Hematopoietic multipotent progenitor cell treated with erythropoietin and hydrocortisone succinate and interleukin-3 and kit ligand, for 4 days (in vitro differentiated cells): Measurements from ENCODE around the gene HIBCH.
A peak's percentile ranks its signal among the peaks of the same experiment; 100 is the strongest.
"Not testable (repeated sequence)": the region's sequence is repeated elsewhere in the genome, so short reads cannot be mapped to it uniquely, and the experiment has no call there.

Experiments used
- DNase-seq: peaks from one replicate; pipeline ENCODE4 v3.0.0-alpha.2; 2015

Gene HIBCH, protein sequence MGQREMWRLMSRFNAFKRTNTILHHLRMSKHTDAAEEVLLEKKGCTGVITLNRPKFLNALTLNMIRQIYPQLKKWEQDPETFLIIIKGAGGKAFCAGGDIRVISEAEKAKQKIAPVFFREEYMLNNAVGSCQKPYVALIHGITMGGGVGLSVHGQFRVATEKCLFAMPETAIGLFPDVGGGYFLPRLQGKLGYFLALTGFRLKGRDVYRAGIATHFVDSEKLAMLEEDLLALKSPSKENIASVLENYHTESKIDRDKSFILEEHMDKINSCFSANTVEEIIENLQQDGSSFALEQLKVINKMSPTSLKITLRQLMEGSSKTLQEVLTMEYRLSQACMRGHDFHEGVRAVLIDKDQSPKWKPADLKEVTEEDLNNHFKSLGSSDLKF

DNA sequence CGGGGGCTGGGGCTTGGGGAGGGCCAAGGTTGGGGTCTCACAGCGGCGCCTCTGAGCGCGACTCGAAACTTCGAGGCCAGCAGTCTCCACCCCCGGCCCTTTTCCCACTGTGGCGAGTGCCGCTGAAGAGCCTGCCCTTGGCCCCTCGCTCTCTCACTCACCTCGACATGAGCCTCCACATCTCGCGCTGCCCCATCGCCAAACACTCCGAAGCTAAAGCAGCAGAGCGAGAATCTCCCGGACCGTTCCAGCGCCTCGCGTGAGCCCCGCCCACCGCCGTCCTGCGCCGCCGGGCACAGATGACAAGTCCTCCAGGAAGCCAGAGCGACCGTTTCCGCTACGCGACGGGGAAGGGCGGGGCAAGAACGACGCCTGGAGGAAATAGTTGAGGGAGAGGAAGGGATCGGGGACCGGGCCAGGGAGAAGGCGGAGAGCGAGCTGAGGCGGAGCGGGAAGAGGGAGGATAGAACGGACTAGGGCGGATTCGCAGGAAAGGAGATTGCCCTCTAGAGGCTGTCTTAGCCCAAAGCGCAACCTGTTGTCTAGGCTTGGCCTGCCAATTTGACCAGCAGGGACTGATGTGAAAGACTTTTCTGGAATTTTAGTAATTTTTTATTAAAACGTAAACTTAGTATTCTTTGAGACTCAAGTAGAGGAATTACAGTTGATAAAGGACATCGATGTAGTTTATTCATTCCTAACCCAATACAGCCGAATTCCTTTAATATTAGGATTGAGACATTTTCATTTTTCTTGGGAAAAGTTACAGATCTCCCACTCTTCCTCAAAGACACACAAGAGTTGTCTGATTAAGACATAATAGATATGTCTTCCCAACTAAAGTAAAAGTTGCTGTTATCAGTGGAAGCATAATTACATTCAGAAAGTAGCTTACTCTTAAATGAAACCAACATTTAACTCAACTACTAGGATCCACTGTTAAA, at the start of gene HIBCH:
HIBCH (minus strand) TSS at position 272 of the 944 bp plus-strand sequence; CDS start at position 196, 76 bp downstream.
- DNase-seq, result peak; percentile 99

DNA sequence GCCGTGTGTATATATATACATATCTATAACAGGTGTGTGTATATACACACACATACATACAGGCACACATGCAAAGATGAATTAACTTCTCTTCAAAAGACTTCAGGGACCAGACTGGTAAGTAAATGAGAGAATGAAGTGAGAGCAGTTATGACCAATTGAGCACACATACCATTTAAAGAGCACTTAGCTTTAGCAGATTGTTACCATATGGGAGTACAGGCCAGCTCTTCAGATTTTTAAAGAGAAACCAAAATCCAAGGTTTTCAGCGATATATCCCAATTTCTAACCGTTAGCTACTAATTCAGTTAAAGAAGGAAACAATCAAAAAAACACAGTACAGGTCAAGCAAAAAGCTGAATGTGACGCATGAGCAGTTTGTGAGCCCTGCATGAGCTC, 47.5 kb upstream of the HIBCH start:
- DNase-seq, result no peak

DNA sequence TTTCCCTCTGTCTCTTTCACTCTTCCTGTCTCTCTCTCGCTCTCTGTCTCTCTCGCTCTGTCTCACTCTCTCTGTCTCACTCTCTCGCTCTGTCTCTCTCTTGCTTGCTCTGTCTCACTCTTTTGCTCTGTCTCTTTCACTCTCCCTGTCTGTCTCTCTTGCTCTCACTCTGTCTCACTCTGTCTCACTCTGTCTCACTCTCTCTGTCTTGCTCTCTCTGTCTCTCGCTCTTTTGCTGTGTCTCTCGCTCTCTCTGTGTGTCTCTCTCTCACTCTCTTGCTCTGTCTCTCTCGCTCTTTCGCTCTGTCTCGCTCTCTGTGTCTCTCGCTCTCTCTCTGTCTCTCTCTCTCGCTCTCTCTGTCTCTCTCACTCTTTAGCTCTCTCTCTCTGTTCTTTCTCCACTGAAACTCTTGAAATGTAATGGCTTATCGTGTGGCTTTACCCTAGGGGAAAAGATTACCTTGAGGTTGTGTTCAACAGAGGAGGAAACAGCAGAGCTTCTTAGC, 46.7 kb upstream of the HIBCH start:
- no peak for DNase-seq

DNA sequence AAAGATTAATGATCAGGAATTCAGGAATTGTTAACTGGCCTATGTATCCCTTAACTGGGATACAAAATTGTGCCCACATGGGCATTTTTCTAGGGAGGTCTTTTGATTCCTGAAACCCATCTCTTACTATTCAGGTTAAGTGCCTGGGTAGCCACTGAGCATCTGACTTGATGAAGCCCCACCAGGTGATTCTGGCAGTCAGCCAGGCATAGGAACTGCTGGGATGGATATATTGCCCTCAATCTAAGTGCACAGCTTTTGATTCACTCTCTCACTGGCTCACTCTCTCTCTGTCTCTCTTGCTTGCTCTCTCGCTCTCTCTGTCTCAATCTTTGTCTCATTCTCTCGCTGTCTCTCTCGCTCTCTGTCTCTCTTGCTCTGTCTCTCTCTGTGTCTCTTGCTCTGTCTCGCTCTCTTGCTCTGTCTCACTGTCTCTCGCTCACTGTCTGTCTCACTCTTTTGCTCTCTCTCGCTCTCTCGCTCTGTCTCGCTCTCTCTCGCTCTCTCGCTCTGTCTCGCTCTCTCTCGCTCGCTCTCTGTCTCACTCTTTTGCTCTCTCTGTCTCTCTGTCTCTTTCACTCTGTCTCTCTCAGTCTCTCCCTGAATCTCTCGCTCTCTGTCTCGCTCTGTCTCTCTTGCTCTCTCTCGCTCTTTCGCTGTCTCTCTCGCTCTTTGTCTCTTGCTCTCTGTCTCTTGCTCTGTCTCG, 46.0 kb upstream of the HIBCH start:
- DNase-seq, result no peak

DNA sequence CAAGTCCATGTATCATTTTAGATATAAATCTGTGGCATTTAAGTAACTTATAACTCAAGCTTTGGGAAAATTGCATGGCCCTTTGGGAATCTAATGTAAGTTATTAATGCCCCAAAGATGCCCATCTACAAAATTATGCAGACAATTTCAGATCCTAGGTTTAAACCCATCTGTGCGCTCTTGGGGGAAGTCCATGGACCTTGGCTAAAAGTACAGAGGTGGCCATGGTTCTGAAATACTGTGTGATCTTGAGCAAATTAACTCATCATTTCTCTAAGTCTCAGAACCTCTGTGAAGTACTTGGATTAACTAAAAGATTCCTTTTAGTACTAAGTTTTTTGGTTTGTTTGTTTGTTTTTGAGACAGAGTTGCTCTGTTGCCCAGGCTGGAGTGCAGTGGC, 43.3 kb upstream of the HIBCH start:
- no peak for DNase-seq

DNA sequence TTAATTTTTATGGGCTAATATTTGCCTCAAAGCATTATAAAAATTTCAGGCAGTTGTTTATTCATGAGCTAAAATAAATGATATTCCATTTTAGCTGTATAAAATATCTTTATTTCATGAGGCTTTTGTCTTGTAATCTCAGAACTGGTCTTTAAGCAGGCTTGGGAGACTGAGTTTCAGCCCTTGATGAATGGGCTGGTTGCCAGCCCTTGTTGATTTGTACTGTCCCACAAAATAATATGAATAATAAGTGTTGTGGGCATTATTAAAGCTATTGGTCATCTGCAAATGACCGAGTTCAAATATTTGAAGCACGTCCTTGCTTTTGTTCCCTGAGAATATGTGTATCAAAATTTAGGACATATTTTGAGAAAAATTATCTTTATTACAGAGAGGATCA, 41.9 kb upstream of the HIBCH start:
- DNase-seq, result no peak

DNA sequence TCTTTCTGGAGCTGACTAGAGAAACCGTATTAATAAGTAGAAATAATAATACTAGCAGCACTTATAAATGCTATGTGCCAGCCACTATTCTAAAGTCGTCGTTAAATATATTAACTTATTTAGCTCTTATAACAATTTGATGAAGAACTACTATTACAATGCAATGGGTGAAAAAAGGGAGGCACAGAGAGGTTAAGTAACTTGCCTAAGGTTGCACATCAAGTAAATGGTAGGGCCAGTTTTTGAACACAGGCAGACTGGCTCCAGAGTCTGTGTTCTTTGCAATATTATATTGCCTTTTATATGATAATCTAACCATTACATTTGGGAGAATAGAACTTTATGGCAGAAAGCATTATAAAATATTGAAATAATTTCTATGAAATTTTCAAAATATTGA, 41.3 kb upstream of the HIBCH start:
- no peak for DNase-seq

DNA sequence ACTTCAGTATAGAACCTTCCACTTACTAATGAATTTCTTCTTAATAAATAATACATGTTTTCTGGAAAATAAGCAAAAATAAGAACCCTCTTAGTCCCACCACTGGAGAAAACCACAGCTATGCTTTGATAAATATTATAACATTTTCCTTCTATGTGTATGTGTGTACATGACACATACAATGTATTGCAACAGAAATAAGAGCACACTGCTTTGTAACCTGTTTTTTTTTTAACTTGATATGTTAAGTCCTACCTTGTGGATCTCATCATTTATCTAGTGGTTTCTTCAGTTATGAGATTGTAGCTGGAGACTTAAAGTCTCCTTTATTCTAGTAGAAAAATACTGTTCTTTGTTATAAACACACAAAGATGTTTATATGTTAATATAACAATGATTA, 40.9 kb upstream of the HIBCH start:
- DNase-seq, result no peak

DNA sequence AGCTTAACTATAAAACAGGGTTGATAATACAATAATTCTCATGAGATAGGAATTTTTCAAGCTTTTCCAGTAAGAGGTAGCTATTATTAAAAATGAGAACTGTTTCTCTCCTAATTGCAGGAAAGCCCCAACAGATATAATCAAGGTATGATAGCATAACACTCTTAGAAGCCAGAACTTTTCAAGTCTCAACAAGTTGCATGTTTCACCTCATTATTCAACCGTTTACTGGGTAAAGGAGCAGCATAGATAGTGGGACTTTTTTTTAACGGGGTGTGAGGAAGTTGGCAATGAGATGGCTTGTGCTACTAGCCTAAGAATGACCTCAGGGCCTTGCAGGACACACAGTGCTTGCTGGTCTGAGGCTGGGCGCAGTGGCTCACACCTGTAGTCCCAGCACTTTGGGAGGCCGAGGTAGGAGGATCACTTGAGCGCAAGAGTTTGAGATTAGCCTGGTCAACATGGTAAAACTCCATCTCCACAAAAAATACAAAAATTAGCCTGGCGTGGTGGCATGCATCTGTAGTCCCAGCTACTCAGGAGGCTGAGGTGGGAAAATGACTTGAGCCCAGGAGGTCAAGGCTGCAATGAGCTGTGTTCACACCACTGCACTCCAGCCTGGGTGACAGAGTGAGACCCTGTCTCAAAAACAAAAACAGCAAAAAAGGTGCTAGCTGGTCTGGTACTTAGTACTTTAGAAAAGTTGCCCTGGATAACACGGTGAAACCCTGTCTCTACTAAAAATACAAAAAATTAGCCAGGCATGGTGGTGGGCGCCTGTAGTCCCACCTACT, 39.2 kb upstream of the HIBCH start:
- not testable (repeated sequence) for DNase-seq

DNA sequence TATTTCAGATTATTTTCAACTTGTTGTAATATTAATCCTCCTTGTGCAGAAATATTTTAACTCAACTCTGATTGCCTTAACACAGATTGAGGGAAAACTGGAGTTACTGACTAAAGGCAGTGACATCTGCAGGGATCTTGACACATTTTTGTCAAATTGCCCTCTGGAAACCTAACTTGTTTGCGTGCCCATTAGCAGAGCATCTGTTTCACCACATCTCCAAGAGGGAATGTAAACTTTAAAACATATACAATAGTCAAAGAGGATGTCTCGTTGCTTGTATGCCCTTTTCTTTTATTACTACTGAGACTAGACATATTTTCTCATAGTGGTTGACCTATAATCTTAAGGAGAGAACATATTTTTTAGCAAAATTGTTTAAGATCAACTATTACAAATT, 38.0 kb upstream of the HIBCH start:
- DNase-seq, result no peak

DNA sequence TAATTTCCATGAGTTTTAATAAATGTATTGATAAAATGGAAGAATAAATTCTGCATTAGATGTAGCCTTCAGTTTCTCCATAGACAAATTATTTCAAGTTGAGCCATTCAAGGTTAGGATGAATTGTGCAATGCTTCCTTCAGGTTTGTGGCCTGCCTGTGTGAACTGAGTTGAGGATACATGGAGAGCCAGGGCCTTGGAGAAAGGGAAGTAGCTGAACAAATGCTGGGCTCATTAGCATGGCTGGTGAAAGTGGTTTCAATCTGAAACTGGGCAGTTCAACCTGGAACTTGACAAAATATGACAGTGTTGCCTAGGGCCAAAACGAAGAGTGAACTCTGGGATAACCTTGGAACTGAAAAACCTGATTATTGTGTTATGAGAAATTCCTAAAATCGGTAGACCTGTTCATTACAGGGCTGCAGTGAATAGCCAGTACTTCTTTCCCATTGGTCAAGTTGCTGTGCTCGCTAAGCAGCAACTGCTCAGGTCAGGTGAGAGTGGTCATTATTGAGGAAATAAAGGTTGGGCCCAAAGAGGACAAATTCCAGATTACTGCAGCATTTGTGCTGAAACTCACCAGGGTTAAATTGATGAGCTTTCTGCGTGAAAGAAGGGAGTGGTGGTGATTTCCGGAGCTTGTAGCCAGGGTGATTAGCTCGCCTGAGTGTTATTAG, 36.5 kb upstream of the HIBCH start:
- DNase-seq, result peak; percentile 30

DNA sequence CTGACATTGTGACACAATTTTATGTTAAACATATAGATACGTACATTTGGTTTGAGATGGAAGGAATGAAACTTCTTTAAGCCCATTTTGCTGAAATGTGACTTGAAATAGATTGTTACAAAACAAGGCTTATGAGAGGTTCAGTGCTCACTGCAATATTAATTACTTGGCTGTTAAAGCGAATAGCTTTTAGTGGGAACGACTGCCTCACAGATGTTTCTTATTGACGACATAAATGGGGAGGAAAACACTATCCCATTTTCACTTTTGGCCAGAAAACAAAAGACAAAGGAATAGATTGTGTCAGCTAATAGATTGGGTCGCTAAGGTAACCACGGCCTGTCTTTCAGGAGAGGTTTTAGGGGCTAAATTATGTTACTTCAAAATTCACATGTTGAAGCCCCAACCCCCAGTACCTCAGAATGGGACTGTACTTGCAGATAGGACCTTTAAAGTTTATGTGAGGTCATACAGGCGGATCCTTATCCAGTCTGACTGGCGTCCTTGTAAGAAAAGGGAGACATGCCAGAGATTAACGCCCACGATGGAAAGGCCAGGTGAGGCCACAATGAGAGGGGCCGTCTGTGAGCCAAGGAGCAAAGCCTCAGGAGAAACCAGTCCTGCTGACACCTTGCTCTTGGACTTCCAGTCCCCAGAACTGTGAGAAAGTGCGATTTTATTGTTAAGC, 34.5 kb upstream of the HIBCH start:
- peak; percentile 45 for DNase-seq

DNA sequence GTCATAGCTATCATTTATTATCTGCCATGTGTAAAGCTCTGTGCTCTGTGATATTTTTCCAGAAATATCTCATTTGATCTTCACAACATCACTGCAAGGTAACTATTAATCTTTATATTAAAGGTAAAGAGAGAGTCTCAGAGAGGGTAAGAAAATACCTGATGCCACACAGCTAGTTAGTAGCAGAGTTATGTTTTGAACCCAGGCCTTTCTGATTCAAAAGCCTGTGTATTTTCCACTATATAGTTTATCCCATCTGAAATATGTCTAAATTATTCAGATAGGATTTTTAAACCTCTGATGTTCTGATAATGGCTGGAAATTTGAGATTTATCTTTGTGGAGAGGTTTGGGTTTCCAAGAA, 33.9 kb upstream of the HIBCH start:
- DNase-seq, result no peak

DNA sequence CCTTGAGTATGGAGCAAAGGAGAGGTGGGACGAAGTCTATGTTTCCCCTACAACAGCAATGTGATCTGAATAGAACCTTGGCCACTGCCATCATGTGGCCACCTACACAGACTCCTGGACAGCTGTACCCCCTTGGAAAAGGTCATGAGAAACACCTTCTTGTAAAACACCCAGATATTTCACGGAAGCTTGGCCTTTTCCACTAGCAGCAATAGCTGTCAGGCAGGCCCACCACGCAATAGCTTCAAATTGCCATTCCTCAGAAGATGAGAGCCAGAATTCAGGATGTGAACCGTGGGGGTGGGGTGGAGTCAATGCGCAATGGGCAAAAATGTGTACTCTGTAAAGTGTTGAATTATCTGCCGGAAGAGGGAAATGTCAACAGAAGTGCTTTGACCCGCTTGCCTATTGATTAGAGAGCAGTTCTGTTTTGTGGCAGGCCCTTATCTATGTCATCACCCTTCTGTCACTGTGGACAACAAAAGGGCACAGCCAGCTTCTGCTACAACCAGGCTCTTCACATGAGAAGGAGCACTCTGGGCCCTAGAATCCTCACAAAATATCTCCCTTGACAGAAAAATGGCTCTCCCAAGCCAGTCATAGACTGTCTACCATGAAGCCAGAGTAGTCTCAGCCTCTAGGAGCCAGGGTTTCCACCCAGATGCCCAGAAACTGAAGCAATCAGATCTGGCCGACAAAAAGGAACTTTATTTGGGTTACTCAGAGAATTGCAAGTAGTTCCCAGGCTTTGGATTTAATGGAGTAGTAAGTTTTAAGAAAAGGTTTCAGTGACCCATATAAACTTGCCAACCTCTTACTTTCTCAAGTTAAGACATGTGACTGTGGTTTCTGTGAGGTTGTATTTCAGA, 33.3 kb upstream of the HIBCH start:
- DNase-seq, result peak; percentile 86

DNA sequence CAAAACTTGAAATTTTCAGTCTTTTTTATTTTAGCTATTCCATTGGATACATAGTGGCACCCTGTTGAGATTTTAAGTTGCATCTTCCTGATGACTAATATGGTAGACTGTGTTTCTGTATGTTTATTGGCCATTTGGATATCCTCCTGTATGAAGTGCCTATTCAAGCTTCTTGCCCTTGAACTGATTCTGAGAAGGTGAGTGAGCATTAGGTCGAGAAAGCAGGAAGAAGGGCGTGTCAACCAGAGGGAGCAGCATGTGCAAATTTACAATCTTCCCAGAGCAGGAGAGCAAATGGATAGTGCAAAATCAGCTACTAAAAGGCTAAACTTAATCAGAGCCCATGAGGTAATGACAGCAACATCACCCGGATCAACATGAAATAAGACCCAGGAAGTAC, 32.3 kb upstream of the HIBCH start:
- DNase-seq, result no peak

DNA sequence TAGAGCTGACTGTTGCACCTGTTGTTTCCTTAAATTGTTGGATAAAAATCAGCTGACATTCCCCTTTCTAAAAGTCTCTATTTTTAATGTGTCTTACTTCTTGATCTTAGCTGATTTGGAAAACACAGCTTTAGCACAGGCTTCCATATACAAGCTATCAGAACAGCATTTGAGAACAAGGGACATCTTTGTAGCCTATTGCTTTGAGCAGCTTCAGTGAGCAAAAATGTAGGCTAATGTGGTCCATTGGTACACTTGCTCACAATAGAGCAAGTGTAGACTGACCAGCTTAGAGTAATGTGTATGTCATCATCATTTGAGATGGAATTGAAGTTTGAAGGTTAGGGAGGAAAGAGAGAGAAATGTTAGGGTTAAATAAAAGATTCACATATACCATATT, 30.7 kb upstream of the HIBCH start:
- no peak for DNase-seq

DNA sequence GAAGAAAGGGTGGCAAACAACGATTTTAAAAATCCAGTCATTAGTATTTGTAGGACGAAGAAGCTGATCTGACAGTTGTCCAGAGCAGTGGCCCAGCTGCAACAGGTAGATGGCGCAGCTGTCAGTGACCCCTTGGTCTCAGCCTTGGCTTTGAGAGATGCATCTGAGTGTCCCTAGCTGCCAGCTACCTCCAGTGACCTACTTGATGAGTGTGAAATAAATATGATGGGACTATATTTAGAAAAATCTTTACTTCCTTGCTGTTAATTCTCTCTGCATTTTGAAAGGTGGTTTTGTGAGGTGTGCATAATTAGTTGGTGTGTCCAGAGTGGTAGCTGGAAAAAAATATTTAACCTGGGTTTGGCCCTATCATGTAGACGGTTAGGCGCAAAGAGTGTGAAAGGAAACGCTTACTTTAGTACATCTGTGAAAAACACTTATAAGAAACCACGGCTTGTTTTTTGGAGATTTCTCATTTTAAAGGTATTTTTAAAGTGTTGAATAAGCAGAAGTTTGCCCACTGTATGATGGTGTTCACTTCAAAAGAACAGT, 24.7 kb upstream of the HIBCH start:
- peak; percentile 65 for DNase-seq

DNA sequence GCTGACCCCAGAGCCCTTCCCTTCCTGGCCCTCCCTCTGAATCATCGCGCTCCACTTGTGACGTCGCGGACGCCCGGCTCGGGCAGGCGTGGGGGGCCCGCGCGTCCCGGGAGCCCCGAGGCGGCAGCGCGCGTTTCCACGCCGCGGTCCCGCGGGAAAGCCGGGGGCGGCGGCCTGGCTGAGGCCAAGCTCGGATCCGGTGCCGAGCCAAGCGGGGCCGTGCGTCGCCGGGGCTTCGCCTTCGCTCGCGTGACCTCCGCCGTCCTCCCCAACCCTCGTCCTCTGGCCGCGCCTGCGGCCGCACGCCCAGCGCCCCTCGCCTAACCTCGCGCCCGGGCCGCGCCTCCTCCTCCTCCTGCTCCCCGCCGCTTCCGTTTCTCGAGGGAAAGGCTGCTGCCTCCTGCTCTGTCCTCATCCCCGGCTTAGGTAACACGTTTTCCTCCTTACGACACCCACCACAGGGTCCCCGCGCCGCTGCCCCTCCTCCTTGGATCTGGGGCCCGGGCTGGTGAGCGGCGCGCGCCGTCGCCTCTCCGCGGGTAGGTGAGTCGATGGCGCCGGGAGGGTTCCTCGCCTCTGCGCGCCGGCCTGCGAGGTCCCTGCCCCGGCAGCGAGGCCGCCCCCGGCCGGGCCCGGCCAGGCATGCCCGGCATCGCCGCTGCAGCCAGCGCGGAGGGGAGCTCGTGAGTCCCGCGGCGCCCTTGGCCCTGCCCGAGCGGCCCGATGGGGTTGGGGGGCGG, 24.1 kb upstream of the HIBCH start, which contains the start of gene INPP1:
INPP1 (plus strand) TSS at position 54 of the 740 bp plus-strand sequence. CDS start 16,514 bp downstream, outside the sequence.
- peak; percentile 82 for DNase-seq

DNA sequence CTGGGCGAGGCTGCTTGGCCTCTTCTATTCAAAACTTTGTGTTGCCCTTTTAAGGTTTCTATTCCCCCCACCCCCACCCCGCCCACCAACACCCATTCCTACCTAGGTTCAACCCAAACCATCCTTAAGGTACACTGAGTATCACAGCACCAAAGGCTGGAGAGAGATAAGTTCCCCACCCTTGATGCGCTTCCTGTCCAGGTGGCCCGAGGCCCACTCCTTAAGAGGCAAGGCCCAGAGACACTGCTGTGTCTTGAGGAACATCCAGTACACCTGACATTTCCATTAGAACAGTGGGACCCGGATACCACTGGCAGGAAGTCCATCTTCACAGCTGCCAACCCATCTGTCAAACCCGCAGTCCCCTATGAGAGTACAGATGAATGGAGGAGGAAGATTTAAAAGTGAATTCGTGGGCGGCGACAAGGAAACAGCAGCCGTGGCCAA, 23.5 kb upstream of the HIBCH start:
- DNase-seq, result no peak
